Effector memory CD8-positive, alpha-beta T cell (primary cell): ENCODE measurements around the gene NPDC1.

Experiments
- ATAC-seq: fragments of 150-1000 bp; cut with Tn5 transposase; replicated peaks from 2 replicates; pipeline ENCODE4 v1.10.0; 2021; ENCODE audit warnings: mild to moderate bottlenecking, moderate library complexity
- DNase-seq, 3 experiments: peaks; one replicate each; pipeline ENCODE4 v3.0.0; 2021
- H3K27ac Mint-ChIP-seq, 2 donors: one replicate each; pipeline ENCODE4 v1.8.0; 2022; ENCODE audit warnings: mild to moderate bottlenecking in 2 of 2, mixed read lengths in 2 of 2, moderate library complexity in 2 of 2
- H3K27me3 Mint-ChIP-seq, 2 donors: one replicate each; pipeline ENCODE4 v1.8.0; 2022; ENCODE audit warnings: mixed read lengths in 2 of 2
- H3K36me3 Mint-ChIP-seq: one replicate; pipeline ENCODE4 v1.8.0; 2022; ENCODE audit warnings: mild to moderate bottlenecking, moderate library complexity, mixed read lengths; ENCODE audit not compliant: insufficient read depth
- H3K4me1 Mint-ChIP-seq, 2 donors: one replicate each; pipeline ENCODE4 v1.8.0; 2022; ENCODE audit warnings: low read depth in 2 of 2, mixed read lengths in 2 of 2
- H3K4me3 Mint-ChIP-seq, 2 donors: one replicate each; pipeline ENCODE4 v1.8.0; 2022; ENCODE audit warnings: mild to moderate bottlenecking in 2 of 2, mixed read lengths in 2 of 2, moderate library complexity in 2 of 2
- H3K9me3 Mint-ChIP-seq, 2 donors: one replicate each; pipeline ENCODE4 v1.8.0; 2022; ENCODE audit warnings: mixed read lengths in 2 of 2

NPDC1 gene

GRCh38 chr9:137056739-137057415, 10.9 kb upstream of the NPDC1 start:
- DNase-seq (no peak), ATAC-seq (no peak)
- Mint-ChIP-seq H3K27ac (no peak overlapping the region), H3K4me1 (no peaks in the 10 kb centered on the region), H3K27me3 (peaks cover 4 to 12% of the 10 kb centered on the region in 2 donors), H3K4me3 (no peak overlapping the region), H3K9me3 (no peaks in the 10 kb centered on the region), H3K36me3 (peaks cover 4% of the 10 kb centered on the region)

- peaks cover 4 to 18% of the 10 kb centered on the region in 2 donors for H3K27me3 Mint-ChIP-seq
- H3K4me3 Mint-ChIP-seq, result no peak overlapping the region
- DNase-seq (no peak), ATAC-seq (no peak)
- H3K4me1 Mint-ChIP-seq, result no peaks in the 10 kb centered on the region
- H3K27ac Mint-ChIP-seq, result no peak overlapping the region
- H3K9me3 Mint-ChIP-seq, result no peaks in the 10 kb centered on the region
- peaks cover 4% of the 10 kb centered on the region for H3K36me3 Mint-ChIP-seq
These were observed 9.7 kb upstream of the NPDC1 start for GRCh38 chr9:137055385-137056364.

GRCh38 chr9:137054932-137055384, 9.0 kb upstream of the NPDC1 start:
- DNase-seq (no peak), ATAC-seq (no peak)
- no peaks in the 10 kb centered on the region for H3K9me3 Mint-ChIP-seq
- peaks cover 5% of the 10 kb centered on the region for H3K36me3 Mint-ChIP-seq
- peaks cover 6 to 26% of the 10 kb centered on the region in 2 donors for H3K27me3 Mint-ChIP-seq
- H3K4me1 Mint-ChIP-seq, result no peaks in the 10 kb centered on the region
- H3K4me3 Mint-ChIP-seq, result peak overlapping the region in 1 of 2 donors; percentile 5
- H3K27ac Mint-ChIP-seq, result no peak overlapping the region

- no peak for DNase-seq
- Mint-ChIP-seq H3K9me3 (no peaks in the 10 kb centered on the region), H3K27ac (no peak within 1 kb of the TSS), H3K36me3 (peaks cover 10% of the 10 kb centered on the region), H3K4me1 (peaks cover 0 to 3% of the 10 kb centered on the region in 2 donors), H3K4me3 (peak within 1 kb of the TSS in 1 of 2 donors; percentile 37), H3K27me3 (peaks cover 13 to 33% of the 10 kb centered on the region in 2 donors)
- peak; percentile 66 for ATAC-seq
These were observed 8.3 kb upstream of the NPDC1 start, which contains the start of gene ENTPD2 for GRCh38 chr9:137053944-137054931. ENTPD2 (minus strand) TSS chr9:137054061; CDS start chr9:137053997, 64 bp downstream.

GRCh38 chr9:137052998-137053943, 7.3 kb upstream of the NPDC1 start:
- H3K36me3 Mint-ChIP-seq, result peaks cover 17% of the 10 kb centered on the region
- H3K27me3 Mint-ChIP-seq, result peaks cover 13 to 33% of the 10 kb centered on the region in 2 donors
- H3K9me3 Mint-ChIP-seq, result no peaks in the 10 kb centered on the region
- H3K4me1 Mint-ChIP-seq, result peaks cover 0 to 3% of the 10 kb centered on the region in 2 donors
- no peak for DNase-seq
- peak overlapping the region in 1 of 2 donors; percentile 37 for H3K4me3 Mint-ChIP-seq
- peak; percentile 45 for ATAC-seq
- no peak overlapping the region for H3K27ac Mint-ChIP-seq

- H3K9me3 Mint-ChIP-seq, result no peaks in the 10 kb centered on the region
- DNase-seq, result no peak
- peaks cover 21 to 42% of the 10 kb centered on the region in 2 donors for H3K27me3 Mint-ChIP-seq
- peaks cover 21% of the 10 kb centered on the region for H3K36me3 Mint-ChIP-seq
- H3K4me1 Mint-ChIP-seq, result peaks cover 0 to 3% of the 10 kb centered on the region in 2 donors
- no peak for ATAC-seq
- H3K27ac Mint-ChIP-seq, result no peak overlapping the region
- peak overlapping the region in 1 of 2 donors; percentile 37 for H3K4me3 Mint-ChIP-seq
These were observed 6.3 kb upstream of the NPDC1 start for GRCh38 chr9:137052293-137052692.

GRCh38 chr9:137051145-137051724, 5.3 kb upstream of the NPDC1 start:
- peaks cover 21 to 53% of the 10 kb centered on the region in 2 donors for H3K27me3 Mint-ChIP-seq
- no peak overlapping the region for H3K4me3 Mint-ChIP-seq
- H3K27ac Mint-ChIP-seq, result no peak overlapping the region
- DNase-seq, result no peak
- H3K4me1 Mint-ChIP-seq, result peaks cover 0 to 6% of the 10 kb centered on the region in 2 donors
- no peaks in the 10 kb centered on the region for H3K9me3 Mint-ChIP-seq
- no peak for ATAC-seq
- peaks cover 21% of the 10 kb centered on the region for H3K36me3 Mint-ChIP-seq

GRCh38 chr9:137050570-137050969, 4.6 kb upstream of the NPDC1 start:
- Mint-ChIP-seq H3K9me3 (no peaks in the 10 kb centered on the region), H3K4me1 (peaks cover 0 to 6% of the 10 kb centered on the region in 2 donors), H3K4me3 (no peak overlapping the region), H3K27ac (peak overlapping the region in 1 of 2 donors; percentile 76), H3K36me3 (peaks cover 21% of the 10 kb centered on the region), H3K27me3 (peaks cover 21 to 53% of the 10 kb centered on the region in 2 donors)
- no peak for DNase-seq
- no peak for ATAC-seq

- H3K4me1 Mint-ChIP-seq, result peaks cover 5 to 12% of the 10 kb centered on the region in 2 donors
- peaks cover 26 to 58% of the 10 kb centered on the region in 2 donors for H3K27me3 Mint-ChIP-seq
- H3K27ac Mint-ChIP-seq, result peak overlapping the region in 1 of 2 donors; percentile 76
- H3K4me3 Mint-ChIP-seq, result no peak overlapping the region
- DNase-seq, result peak in 2 of 3 experiments; percentile 46 to 47
- H3K9me3 Mint-ChIP-seq, result no peaks in the 10 kb centered on the region
- peaks cover 21% of the 10 kb centered on the region for H3K36me3 Mint-ChIP-seq
- ATAC-seq, result peak; percentile 40
These were observed 3.8 kb upstream of the NPDC1 start for GRCh38 chr9:137049544-137050449.

GRCh38 chr9:137048655-137049543, 2.9 kb upstream of the NPDC1 start:
- no peak for DNase-seq
- no peak for ATAC-seq
- Mint-ChIP-seq H3K9me3 (no peaks in the 10 kb centered on the region), H3K4me1 (peaks cover 7 to 15% of the 10 kb centered on the region in 2 donors), H3K4me3 (no peak overlapping the region), H3K36me3 (peaks cover 21% of the 10 kb centered on the region), H3K27me3 (peaks cover 31 to 63% of the 10 kb centered on the region in 2 donors), H3K27ac (no peak overlapping the region)
